Midbrain (tissue), 1 donor: Measurements from ENCODE around the gene RBM3.
"Not testable (repeated sequence)": the region's sequence is repeated elsewhere in the genome, so short reads cannot be mapped to it uniquely, and the experiment has no call there.

ENCODE experiments used
- DNase-seq: peaks from one replicate; lab custom pipeline; 2025; lab: John Stamatoyannopoulos, UW

RBM3 gene

DNA sequence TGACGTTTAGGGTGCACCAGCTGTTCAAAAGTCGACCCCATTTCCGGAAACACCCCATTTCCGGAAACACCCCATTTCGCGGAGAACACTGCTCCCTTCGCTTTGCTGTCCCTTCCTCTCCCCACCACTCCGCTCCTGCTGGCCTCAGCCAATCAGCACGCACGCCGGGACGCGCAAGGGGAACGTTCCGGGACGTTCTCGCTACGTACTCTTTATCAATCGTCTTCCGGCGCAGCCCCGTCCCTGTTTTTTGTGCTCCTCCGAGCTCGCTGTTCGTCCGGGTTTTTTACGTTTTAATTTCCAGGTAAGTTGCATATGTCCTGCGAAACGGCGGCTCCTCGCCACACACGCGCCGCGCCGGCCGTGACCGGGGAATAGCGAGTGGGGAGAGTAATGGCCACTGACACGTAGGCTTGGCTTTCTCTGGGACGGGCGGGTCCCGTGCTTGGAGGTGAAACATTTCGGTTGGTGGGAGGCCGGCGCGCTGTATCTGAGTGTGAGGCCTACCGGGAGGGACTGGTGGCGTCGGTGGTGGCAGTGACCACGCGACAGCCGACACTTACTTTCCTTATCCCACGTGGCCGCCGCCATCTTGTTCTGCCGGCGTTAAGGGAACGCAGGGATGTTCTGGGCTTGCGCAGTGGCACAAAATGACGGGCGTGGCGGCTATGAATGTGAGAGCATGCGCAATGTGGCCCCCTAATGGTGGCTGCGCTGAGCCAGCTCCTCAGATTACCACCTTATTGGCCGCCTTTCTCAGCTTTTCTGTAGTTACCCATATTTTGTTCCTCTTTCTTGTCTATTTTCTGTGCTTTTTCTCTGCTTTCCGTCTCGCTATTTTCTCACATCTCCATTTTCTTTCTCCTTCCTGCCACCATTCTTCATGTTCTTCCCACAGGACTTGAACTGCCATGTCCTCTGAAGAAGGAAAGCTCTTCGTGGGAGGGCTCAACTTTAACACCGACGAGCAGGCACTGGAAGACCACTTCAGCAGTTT lies at the start of gene RBM3:
Gene RBM3 (plus strand): TSS at position 215 of the 997 bp plus-strand sequence. CDS start 697 bp downstream, at position 912.
- DNase-seq: peak; percentile 89

DNA sequence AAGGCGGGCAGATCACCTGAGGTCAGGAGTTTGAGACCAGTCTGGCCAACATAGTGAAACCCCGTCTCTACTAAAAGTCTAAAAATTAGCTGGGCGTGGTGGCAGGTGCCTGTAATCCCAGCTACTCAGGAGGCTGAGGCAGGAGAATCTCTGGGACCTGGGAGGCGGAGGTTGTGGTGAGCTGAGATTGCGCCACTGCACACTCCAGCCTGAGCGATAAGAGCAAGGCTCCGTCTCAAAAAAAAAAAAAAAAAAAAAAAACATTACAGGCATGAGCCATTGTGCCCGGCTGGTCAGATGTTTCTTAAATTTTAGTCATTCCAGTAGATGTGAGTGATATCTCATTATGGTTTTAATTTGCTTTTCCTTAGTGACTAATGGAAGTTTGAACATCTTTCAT lies 48.4 kb upstream of the RBM3 start:
- not testable (repeated sequence) for DNase-seq

DNA sequence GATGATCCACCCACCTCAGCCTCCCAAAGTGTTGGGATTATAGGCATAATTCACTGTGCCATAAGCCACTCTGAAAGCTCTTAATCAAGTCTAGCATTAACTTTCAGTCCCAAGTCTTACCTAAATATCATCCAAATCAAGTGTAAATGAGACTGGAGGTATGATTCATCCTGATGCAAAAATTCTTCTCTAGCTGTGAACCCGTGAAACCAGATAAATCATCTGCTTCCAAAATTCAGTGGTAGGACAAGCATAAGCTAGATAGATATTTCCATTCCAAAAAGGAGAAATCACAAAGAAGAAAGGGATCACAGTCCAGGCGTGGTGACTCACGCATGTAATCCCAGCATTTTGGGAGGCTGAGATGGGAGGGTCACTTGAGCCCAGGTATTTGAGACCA lies 43.5 kb upstream of the RBM3 start:
- no peak for DNase-seq

GRCh38 chrX:48531358-48531959 lies 42.8 kb upstream of the RBM3 start:
- DNase-seq: no peak

DNA sequence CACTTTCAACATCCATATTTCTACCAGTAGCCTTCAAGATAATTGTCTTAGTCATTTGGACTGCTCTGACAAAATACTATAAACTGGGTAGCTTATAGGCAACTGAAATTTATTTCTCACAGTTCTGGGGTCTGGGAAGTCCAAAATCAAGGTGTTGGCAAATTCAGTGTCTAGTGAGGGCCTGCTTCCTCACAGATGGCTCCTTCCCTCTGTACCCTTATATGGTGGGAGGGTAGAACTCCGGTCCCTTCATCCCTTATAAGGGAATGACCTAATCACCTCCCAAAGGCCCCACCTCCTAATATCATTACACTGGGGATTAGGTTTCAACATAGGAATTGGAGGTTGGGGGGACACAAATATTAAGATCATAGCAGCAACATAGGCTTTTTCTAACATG lies 42.1 kb upstream of the RBM3 start:
- DNase-seq: no peak

- no peak for DNase-seq
Observed at GRCh38 chrX:48533165-48533564, 41.1 kb upstream of the RBM3 start.

- no peak for DNase-seq
Observed at GRCh38 chrX:48538641-48539344, 35.5 kb upstream of the RBM3 start.

GRCh38 chrX:48539345-48540027 lies 34.8 kb upstream of the RBM3 start, which contains the start of gene TBC1D25:
Gene TBC1D25, plus strand, starts transcription at chrX:48539714. Its CDS starts 84 bp downstream, at chrX:48539798.
- peak; percentile 91 for DNase-seq

- DNase-seq: no peak
Observed at GRCh38 chrX:48540028-48540375, 34.3 kb upstream of the RBM3 start.

DNA sequence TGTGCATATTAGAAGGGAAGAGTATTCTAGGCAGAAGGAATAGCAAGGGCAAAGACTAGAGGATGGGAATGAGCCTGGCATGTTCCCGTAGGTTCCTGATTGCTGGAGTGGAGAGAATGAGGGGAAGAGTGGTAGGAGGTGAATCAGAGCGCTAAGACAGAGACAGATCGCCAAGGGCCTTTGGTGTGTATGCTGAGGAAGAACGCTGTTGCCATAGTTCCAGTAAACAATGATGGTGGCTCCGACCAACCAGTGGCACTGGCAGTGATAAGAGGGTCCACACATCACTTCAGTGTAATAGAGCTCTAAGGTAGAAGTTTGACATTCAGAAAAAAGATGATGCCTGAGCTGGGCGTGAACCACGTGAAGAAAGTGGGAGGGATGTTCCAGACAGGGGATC lies 33.8 kb upstream of the RBM3 start:
- no peak for DNase-seq

- no peak for DNase-seq
Observed at GRCh38 chrX:48541140-48541814, 33.0 kb upstream of the RBM3 start.

- DNase-seq: no peak
Observed at GRCh38 chrX:48548871-48549270, 25.4 kb upstream of the RBM3 start.

DNA sequence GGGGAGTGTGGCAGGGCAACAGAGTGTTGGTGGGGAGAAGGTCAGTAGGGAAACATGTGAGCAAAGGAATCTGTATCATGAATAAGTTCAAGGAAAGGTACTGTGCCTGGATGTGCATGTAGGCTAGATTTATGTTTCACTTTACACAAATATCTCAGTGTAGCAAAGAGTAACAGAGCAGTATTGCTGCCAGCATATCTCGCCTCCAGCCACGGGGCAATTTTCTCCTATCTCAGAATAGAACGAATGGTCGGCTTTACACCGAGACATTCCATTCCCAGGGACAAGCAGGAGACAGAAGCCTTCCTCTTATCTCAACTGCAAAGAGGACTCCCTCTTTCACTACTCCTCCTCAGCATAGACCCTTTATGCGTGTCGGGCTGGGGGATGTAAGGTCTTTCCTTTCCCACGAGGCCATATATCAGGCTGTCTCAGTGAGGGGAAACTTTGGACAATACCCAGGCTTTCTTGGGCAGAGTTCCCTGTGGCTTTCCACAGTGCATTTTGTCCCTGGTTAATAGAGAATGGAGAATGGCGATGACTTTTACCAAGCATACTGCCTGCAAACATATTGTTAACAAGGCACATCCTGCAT lies 18.5 kb upstream of the RBM3 start:
- DNase-seq: not testable (repeated sequence)

DNA sequence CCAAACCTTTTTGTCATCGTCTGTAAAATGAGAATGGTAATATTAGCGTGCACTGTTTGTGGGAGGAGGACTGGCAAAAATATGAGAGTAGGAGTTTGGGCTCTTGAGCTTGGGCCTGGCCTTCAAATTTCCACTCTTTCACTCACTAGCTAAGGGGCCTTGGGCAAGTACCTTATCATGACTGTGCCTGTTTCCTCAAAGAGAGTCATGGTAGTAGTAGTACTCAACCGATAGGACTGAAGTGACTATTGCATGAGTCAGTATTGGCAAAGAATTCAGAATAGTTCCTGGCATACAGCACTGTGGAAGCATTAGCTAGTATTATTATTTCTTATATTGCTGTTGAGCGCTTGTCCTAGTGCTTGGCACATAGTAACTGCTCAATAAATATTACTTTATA lies 16.0 kb upstream of the RBM3 start:
- no peak for DNase-seq

DNA sequence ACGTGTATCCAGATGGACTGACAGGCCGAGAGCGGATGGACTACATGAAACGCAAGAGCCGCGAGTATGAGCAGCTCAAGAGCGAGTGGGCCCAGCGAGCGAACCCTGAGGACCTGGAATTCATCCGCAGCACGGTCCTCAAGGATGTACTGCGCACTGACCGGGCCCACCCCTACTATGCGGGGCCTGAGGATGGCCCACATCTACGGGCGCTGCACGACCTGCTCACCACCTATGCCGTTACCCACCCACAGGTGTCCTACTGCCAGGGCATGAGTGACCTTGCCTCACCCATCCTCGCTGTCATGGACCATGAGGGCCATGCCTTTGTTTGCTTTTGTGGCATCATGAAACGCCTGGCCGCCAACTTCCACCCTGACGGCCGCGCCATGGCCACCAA lies 14.6 kb upstream of the RBM3 start:
- DNase-seq: no peak

GRCh38 chrX:48560056-48560455 lies 14.2 kb upstream of the RBM3 start:
- DNase-seq: no peak

DNA sequence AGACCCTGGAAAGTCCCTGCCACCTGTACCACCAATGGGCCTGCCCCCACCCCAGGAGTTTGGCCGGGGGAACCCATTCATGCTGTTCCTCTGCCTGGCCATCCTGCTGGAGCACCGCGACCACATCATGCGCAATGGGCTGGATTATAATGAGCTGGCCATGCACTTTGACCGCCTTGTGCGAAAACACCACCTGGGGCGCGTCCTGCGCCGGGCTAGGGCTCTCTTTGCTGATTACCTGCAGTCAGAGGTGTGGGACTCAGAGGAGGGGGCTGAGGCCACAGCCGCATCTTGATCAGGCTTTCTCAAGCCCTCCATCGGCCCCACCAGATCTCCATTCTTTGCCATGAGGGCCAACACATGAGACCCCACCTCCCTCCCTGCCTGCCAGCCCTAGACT lies 13.6 kb upstream of the RBM3 start:
- DNase-seq: no peak

- no peak for DNase-seq
Observed at GRCh38 chrX:48569958-48570357, 4.3 kb upstream of the RBM3 start.

GRCh38 chrX:48573690-48574269 lies 504 bp upstream of the RBM3 start:
- peak; percentile 33 for DNase-seq

GRCh38 chrX:48575642-48576041 lies 1.4 kb downstream of the RBM3 start:
- DNase-seq: no peak

- DNase-seq: no peak
Observed at GRCh38 chrX:48576108-48576507, 1.8 kb downstream of the RBM3 start.
